Activated CD4-positive, alpha-beta T cell treated with anti-CD3 and anti-CD28 coated beads, Interleukin-2, amount 10 ng/mL, durations not matched to agents 7 days and 5 days (primary cell): ENCODE measurements around the gene PLA2G10. TPM values are rescaled to one million over a fixed set of nuclear protein-coding genes. Genes with fewer than 3 reads are reported as not detected.
"Not testable (repeated sequence)": the region's sequence is repeated elsewhere in the genome, so short reads cannot be mapped to it uniquely, and the experiment has no call there.

Experiments used
- CTCF ChIA-PET: fragments of 350-600 bp; sonication (Branson Sonifier 250); formaldehyde crosslinking; loops from one replicate; lab custom pipeline; 2021; ENCODE audit warnings: antibody characterized with exemption; lab: Charles Lee
- POLR2A ChIA-PET: fragments of 350-600 bp; sonication (Branson Sonifier 250); formaldehyde crosslinking; loops from one replicate; lab custom pipeline; 2021; ENCODE audit warnings: antibody characterized with exemption; lab: Charles Lee
- DNase-seq: peaks from one replicate; pipeline ENCODE4 v3.0.0-alpha.2; 2020
- H3K27ac Mint-ChIP-seq: one replicate; pipeline ENCODE4 v1.8.0; 2021; ENCODE audit warnings: mild to moderate bottlenecking, moderate library complexity, mixed read lengths
- H3K27me3 Mint-ChIP-seq: one replicate; pipeline ENCODE4 v1.8.0; 2021; ENCODE audit warnings: mixed read lengths
- H3K36me3 Mint-ChIP-seq: one replicate; pipeline ENCODE4 v1.8.0; 2021; ENCODE audit warnings: low read depth, mixed read lengths
- H3K4me1 Mint-ChIP-seq: one replicate; pipeline ENCODE4 v1.8.0; 2021; ENCODE audit warnings: mixed read lengths
- H3K4me3 Mint-ChIP-seq: one replicate; pipeline ENCODE4 v1.8.0; 2021; ENCODE audit warnings: mild to moderate bottlenecking, moderate library complexity, mixed read lengths
- H3K9me3 Mint-ChIP-seq: one replicate; pipeline ENCODE4 v1.8.0; 2021; ENCODE audit warnings: mixed read lengths
- total RNA-seq, 2 experiments: library from RNA; stranded (reverse); gene quantifications; one replicate each; pipeline ENCODE4 v1.2.3, GENCODE V29; 2021

PLA2G10 gene, protein sequence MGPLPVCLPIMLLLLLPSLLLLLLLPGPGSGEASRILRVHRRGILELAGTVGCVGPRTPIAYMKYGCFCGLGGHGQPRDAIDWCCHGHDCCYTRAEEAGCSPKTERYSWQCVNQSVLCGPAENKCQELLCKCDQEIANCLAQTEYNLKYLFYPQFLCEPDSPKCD
- total RNA-seq = not detected

- CTCF ChIA-PET, DNase-seq, POLR2A ChIA-PET, H3K4me3 Mint-ChIP-seq, H3K36me3 Mint-ChIP-seq, H3K27ac Mint-ChIP-seq, H3K9me3 Mint-ChIP-seq, H3K4me1 Mint-ChIP-seq, H3K27me3 Mint-ChIP-seq: not testable (repeated sequence)
These were observed at the start of gene PLA2G10 for GRCh38 chr16:14694129-14694528. TSS of gene PLA2G10 (minus strand) at chr16:14694308. CDS start at chr16:14694229, 79 bp downstream.

GRCh38 chr16:14742273-14743128 lies 48.4 kb upstream of the PLA2G10 start, which contains the start of gene NPIPA2:
TSS of gene NPIPA2 (plus strand) at chr16:14742533. CDS start at chr16:14748066, 5,533 bp downstream.
- H3K27me3 Mint-ChIP-seq, H3K27ac Mint-ChIP-seq, H3K4me1 Mint-ChIP-seq, H3K4me3 Mint-ChIP-seq, H3K9me3 Mint-ChIP-seq, CTCF ChIA-PET, H3K36me3 Mint-ChIP-seq, POLR2A ChIA-PET, DNase-seq: not testable (repeated sequence)

GRCh38 chr16:14741794-14742193 lies 47.7 kb upstream of the PLA2G10 start:
- DNase-seq, CTCF ChIA-PET, POLR2A ChIA-PET, H3K4me3 Mint-ChIP-seq, H3K27ac Mint-ChIP-seq, H3K4me1 Mint-ChIP-seq, H3K9me3 Mint-ChIP-seq, H3K36me3 Mint-ChIP-seq, H3K27me3 Mint-ChIP-seq: not testable (repeated sequence)

DNA sequence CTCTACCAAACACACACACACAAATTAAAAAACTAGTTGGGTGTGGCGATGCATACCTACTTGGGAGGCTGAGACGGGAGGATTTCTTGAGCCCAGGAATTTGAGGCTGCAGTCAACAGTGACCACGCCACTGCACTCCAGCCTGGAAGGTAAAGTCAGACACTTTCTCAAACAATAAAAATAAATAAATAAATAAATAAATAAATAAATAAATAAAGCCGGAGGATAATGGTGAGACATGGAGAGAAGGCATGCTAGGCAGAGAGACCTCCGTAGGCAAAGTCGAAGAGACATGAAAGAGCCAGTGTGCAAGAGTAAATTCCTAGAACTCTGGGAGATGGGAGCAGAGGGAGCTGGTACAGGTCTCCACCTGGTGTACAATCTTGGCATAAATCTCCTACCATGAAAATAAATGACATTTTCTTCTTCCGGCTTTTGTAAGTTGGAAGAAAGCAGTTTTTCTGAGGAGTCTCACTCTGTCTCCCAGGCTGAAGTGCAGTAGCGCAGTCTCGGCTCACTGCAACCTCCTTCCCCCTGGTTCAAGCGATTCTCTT lies 46.8 kb upstream of the PLA2G10 start:
- CTCF ChIA-PET, DNase-seq, H3K9me3 Mint-ChIP-seq, H3K27ac Mint-ChIP-seq, POLR2A ChIA-PET, H3K4me3 Mint-ChIP-seq, H3K4me1 Mint-ChIP-seq, H3K36me3 Mint-ChIP-seq, H3K27me3 Mint-ChIP-seq: not testable (repeated sequence)

GRCh38 chr16:14733233-14733632 lies 39.1 kb upstream of the PLA2G10 start:
- H3K27ac Mint-ChIP-seq, H3K36me3 Mint-ChIP-seq, DNase-seq, CTCF ChIA-PET, H3K27me3 Mint-ChIP-seq, H3K9me3 Mint-ChIP-seq, POLR2A ChIA-PET, H3K4me1 Mint-ChIP-seq, H3K4me3 Mint-ChIP-seq: not testable (repeated sequence)

DNA sequence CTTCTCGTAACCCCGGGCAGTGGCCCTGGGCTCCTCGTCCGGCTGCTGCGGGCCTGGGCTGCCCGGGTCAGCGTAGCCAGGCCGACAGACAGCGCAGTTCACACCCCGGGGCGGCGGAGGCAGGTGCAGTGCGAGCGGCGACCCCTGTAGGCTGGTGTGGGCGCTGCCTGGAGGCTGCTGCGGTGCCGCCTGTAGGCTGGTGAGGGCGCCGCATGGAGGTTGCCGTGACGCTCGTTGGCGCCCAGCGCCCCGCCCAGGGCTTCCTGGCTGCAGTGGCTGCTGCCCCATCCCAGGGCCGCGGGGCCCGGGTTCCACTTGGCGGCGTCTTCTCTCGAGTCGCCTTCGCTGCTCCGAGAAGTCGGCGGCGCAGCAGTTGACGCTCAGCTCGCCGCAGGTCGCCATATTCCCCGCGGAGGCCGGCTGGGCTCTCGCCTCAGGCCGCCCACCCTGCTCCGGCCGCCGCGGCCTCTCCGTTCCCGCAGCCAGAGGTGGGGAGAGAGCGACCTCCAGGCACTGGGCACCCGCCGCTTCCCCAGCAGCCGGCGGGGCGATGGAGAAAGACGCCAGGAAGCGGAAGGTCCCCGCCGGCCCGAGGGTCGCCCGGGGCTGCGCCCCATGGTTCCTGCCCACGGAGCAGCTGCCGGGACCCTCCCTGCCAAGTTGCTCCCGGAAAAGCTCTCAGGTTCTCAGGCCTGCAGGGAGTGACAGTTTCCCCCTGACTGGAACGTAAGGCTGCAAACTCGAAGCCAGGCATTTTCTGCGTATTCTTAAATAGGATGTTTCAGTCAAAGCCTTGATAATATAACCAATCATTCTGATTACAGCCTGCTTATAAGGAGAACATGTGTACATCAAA lies 9.3 kb upstream of the PLA2G10 start, which contains the start of gene NPIPA3:
Gene NPIPA3 (plus strand): TSS at position 256 of the 856 bp plus-strand sequence. CDS start 5,533 bp downstream, outside the sequence.
- H3K9me3 Mint-ChIP-seq, H3K4me3 Mint-ChIP-seq, H3K27me3 Mint-ChIP-seq, DNase-seq, POLR2A ChIA-PET, H3K36me3 Mint-ChIP-seq, CTCF ChIA-PET, H3K27ac Mint-ChIP-seq, H3K4me1 Mint-ChIP-seq: not testable (repeated sequence)

GRCh38 chr16:14702672-14703071 lies 8.6 kb upstream of the PLA2G10 start:
- H3K4me1 Mint-ChIP-seq, H3K36me3 Mint-ChIP-seq, CTCF ChIA-PET, H3K4me3 Mint-ChIP-seq, POLR2A ChIA-PET, H3K27me3 Mint-ChIP-seq, H3K9me3 Mint-ChIP-seq, H3K27ac Mint-ChIP-seq, DNase-seq: not testable (repeated sequence)

DNA sequence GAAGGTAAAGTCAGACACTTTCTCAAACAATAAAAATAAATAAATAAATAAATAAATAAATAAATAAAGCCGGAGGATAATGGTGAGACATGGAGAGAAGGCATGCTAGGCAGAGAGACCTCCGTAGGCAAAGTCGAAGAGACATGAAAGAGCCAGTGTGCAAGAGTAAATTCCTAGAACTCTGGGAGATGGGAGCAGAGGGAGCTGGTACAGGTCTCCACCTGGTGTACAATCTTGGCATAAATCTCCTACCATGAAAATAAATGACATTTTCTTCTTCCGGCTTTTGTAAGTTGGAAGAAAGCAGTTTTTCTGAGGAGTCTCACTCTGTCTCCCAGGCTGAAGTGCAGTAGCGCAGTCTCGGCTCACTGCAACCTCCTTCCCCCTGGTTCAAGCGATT lies 7.8 kb upstream of the PLA2G10 start:
- POLR2A ChIA-PET, H3K4me1 Mint-ChIP-seq: not testable (repeated sequence)

GRCh38 chr16:14685870-14686793 lies 8.0 kb downstream of the PLA2G10 start:
- H3K27ac Mint-ChIP-seq, POLR2A ChIA-PET, H3K4me3 Mint-ChIP-seq, H3K4me1 Mint-ChIP-seq, DNase-seq, H3K27me3 Mint-ChIP-seq, H3K36me3 Mint-ChIP-seq, H3K9me3 Mint-ChIP-seq: not testable (repeated sequence)
- CTCF ChIA-PET = interaction anchor here (0.5 kb wide), 1 partner anchor 69 kb away, joined by 3 read pairs; no protein-coding TSS in a partner anchor

More for the DNA sequence above, 7.8 kb upstream of the PLA2G10 start:
- H3K27me3 Mint-ChIP-seq, H3K36me3 Mint-ChIP-seq, DNase-seq, H3K27ac Mint-ChIP-seq, CTCF ChIA-PET, H3K9me3 Mint-ChIP-seq, H3K4me3 Mint-ChIP-seq: not testable (repeated sequence)

- no peak for DNase-seq
- no peaks in the 10 kb centered on the region for H3K9me3 Mint-ChIP-seq
- H3K36me3 Mint-ChIP-seq = no peaks in the 10 kb centered on the region
- no peak overlapping the region for H3K4me3 Mint-ChIP-seq
- CTCF ChIA-PET = no interaction called here
- peaks cover 2% of the 10 kb centered on the region for H3K27me3 Mint-ChIP-seq
- H3K27ac Mint-ChIP-seq = no peak overlapping the region
- H3K4me1 Mint-ChIP-seq = no peaks in the 10 kb centered on the region
- POLR2A ChIA-PET = no interaction called here
These were observed 12.0 kb downstream of the PLA2G10 start for GRCh38 chr16:14682121-14682520.

DNA sequence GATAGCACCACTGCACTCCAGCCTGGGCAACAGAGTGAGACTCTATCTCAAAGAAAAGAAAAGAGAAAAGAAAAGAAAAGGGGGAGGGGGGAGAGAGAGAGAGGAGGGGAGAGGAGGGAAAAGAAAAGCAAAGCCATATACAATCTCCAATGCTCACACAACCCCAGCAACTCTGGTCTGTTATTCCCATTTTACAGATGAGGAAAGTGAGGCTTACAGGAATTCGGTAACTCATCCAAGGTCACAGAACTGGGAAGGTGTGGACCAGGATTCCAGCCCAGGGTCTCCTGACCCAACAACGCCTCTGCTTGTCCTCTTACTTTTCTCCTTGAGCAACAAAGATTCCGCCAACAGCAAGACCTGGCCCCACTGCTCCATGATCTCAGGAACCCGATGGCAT lies 13.0 kb downstream of the PLA2G10 start:
- no peak for DNase-seq
- peaks cover 2% of the 10 kb centered on the region for H3K27me3 Mint-ChIP-seq
- H3K4me3 Mint-ChIP-seq = no peak overlapping the region
- no peaks in the 10 kb centered on the region for H3K36me3 Mint-ChIP-seq
- CTCF ChIA-PET = no interaction called here
- peaks cover 3% of the 10 kb centered on the region for H3K9me3 Mint-ChIP-seq
- POLR2A ChIA-PET = no interaction called here
- H3K4me1 Mint-ChIP-seq = no peaks in the 10 kb centered on the region
- no peak overlapping the region for H3K27ac Mint-ChIP-seq

DNA sequence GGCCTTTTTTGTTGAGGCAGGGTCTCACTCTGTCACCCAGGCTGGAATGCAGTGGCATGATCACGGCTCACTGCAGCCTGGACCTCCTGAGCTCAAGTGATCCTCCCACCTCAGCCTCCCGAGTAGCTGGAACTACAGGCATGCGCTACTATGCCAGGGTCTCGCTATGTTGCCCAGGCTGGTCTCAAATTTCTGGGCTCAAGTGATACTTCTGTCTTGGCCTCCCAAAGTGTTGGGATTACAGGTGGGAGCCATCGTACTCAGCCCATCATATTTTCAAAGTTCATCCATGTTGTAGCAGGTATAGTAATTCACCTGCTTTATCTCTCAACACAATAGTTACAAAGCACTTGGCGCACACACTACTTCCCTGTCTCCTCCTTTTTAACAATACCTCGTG lies 13.7 kb downstream of the PLA2G10 start:
- H3K27me3 Mint-ChIP-seq, H3K36me3 Mint-ChIP-seq, CTCF ChIA-PET, POLR2A ChIA-PET, H3K27ac Mint-ChIP-seq, H3K4me3 Mint-ChIP-seq, H3K4me1 Mint-ChIP-seq, DNase-seq, H3K9me3 Mint-ChIP-seq: not testable (repeated sequence)
